ENCODE data around the gene DSE. TPM values are rescaled to one million over a fixed set of nuclear protein-coding genes. Genes with fewer than 3 reads are reported as not detected.

Gene DSE
- total RNA-seq, 1 experiment from 2014 or later = 43.3 TPM

GRCh38 chr6:116389357-116389756, 18.6 kb downstream of the DSE start:
- no peak overlapping the region for H3K4me3 ChIP-seq
- H3K4me2 ChIP-seq = no peak overlapping the region
- no peak overlapping the region for H2AFZ ChIP-seq
- H3F3A ChIP-seq (ENCODE audit: insufficient read depth, low read depth) = peaks cover 30% of the 10 kb centered on the region
- no peak overlapping the region for H3K27ac ChIP-seq
- ChIA-PET CTCF (no interaction called here), POLR2A (ENCODE audit: unreplicated experiment) (no interaction called here)
- H3K36me3 ChIP-seq (ENCODE audit: low read depth) = peaks cover 4% of the 10 kb centered on the region; the same call in 1 of the 2 replicates
- no peaks in the 10 kb centered on the region for H3K27me3 ChIP-seq (ENCODE audit: insufficient read depth, low read depth)
- intact Hi-C loops (cut with micrococcal nuclease; ENCODE audit: unreplicated experiment) = no loop called here
- H3K79me2 ChIP-seq (ENCODE audit: low read depth) = peaks cover 13% of the 10 kb centered on the region; the same call in 1 of the 2 replicates
- H4K20me1 ChIP-seq (ENCODE audit: insufficient read depth) = no peaks in the 10 kb centered on the region
- DNase-seq = no peak
- peaks cover 3% of the 10 kb centered on the region; the same call in 1 of the 2 replicates for H3K9me3 ChIP-seq (ENCODE audit: insufficient read depth, low read depth)
- peaks cover 37% of the 10 kb centered on the region for H3K4me1 ChIP-seq (replicated peaks; ENCODE audit: insufficient read depth)
- no peaks in the 10 kb centered on the region for H3K9me2 ChIP-seq (ENCODE audit: insufficient read depth)
- no TSS peak for BruUV-seq (replicated peaks)
- TF ChIP-seq, protein P1, sequence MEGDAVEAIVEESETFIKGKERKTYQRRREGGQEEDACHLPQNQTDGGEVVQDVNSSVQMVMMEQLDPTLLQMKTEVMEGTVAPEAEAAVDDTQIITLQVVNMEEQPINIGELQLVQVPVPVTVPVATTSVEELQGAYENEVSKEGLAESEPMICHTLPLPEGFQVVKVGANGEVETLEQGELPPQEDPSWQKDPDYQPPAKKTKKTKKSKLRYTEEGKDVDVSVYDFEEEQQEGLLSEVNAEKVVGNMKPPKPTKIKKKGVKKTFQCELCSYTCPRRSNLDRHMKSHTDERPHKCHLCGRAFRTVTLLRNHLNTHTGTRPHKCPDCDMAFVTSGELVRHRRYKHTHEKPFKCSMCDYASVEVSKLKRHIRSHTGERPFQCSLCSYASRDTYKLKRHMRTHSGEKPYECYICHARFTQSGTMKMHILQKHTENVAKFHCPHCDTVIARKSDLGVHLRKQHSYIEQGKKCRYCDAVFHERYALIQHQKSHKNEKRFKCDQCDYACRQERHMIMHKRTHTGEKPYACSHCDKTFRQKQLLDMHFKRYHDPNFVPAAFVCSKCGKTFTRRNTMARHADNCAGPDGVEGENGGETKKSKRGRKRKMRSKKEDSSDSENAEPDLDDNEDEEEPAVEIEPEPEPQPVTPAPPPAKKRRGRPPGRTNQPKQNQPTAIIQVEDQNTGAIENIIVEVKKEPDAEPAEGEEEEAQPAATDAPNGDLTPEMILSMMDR (conservative IDR thresholded peaks at IDR 0.05) = no peak
- no peak for TF ChIP-seq EZH2 (IDR thresholded peaks at IDR 0.05; ENCODE audit: low read depth)

DNA sequence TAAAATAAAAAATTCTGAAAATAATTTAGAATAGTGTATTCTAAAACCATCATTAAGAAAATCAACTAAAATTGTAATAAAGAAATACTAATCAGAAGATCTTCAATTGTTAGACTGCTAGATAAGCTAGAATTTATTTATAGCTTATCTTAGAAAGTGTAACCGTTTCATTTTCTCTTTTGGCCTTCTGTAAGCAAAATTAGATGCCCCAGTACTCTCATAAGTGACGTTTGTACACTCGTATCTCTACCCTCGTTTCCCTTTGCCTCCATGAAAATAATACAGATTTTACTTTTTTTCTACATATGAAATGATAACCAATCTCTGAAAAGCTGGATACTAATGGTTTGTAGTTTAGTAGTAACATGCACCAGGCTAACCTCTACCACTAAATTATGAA, 19.8 kb downstream of the DSE start:
- Histone ChIP-seq H2AFZ (no peak overlapping the region), H4K20me1 (ENCODE audit: insufficient read depth) (no peaks in the 10 kb centered on the region), H3K27me3 (ENCODE audit: insufficient read depth, low read depth) (no peaks in the 10 kb centered on the region), H3K9me3 (ENCODE audit: insufficient read depth, low read depth) (peaks cover 3% of the 10 kb centered on the region; the same call in 1 of the 2 replicates), H3K27ac (no peak overlapping the region), H3K4me2 (no peak overlapping the region), H3F3A (ENCODE audit: insufficient read depth, low read depth) (peaks cover 27% of the 10 kb centered on the region), H3K36me3 (ENCODE audit: low read depth) (peaks cover 4% of the 10 kb centered on the region; the same call in 1 of the 2 replicates), H3K79me2 (ENCODE audit: low read depth) (peaks cover 13% of the 10 kb centered on the region; the same call in 1 of the 2 replicates), H3K9me2 (ENCODE audit: insufficient read depth) (no peaks in the 10 kb centered on the region), H3K4me1 (replicated peaks; ENCODE audit: insufficient read depth) (peaks cover 30% of the 10 kb centered on the region), H3K4me3 (no peak overlapping the region)
- ChIA-PET POLR2A (ENCODE audit: unreplicated experiment) (no interaction called here), CTCF (no interaction called here)
- intact Hi-C loops (cut with micrococcal nuclease; ENCODE audit: unreplicated experiment) = no loop called here
- DNase-seq = no peak
- no TSS peak for BruUV-seq (replicated peaks)
- no peak for TF ChIP-seq EZH2 (IDR thresholded peaks at IDR 0.05; ENCODE audit: low read depth)
- TF ChIP-seq, protein P1 (conservative IDR thresholded peaks at IDR 0.05) = no peak

DNA sequence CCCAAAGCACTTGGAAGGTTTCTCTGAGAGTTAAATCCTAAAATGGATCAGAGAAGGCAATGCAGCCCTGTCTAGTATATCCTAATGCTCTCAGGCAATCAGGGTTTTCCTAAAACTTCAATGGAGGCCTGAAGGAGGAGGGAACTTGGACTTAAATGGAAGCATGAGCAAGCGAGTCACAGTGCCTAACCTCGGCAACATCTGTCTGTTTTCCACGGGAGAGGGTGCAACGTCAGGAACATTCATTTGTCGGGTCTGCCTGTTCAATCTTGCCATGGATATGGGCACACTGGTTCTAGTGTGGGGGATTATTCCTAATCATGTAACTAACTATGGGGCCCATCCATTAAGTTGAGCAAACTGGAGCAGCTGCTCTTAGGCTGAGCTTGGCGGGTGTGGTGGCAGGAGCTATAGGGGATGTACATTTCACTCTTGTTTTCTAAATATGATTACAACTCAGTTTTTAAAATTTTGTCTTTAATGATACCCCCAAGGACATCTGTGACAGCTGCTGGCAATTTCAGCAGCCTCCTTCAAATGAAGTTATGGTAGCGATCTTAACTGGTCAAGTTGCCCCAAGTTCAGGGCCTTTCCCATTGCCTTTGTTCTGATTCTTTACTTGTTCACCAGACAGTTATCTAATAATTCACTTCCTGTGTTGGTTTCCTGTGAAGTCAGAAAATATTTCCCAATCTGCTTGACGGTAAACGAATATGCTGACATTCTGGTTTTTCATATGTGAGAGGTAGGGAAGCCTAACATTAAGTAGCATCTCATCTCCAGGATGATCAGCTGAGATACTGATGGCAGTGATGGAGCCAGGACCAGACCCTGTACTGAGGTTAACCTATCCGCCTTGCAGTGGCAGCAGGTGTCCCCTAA, 21.6 kb downstream of the DSE start:
- POLR2A ChIA-PET (ENCODE audit: unreplicated experiment) = no interaction called here
- CTCF ChIA-PET = no interaction called here
- no peak for TF ChIP-seq EZH2 (IDR thresholded peaks at IDR 0.05; ENCODE audit: low read depth)
- TF ChIP-seq, protein P1 (conservative IDR thresholded peaks at IDR 0.05) = no peak
- no peak overlapping the region for H2AFZ ChIP-seq
- no peak overlapping the region for H3K27ac ChIP-seq
- H3K9me3 ChIP-seq (ENCODE audit: insufficient read depth, low read depth) = peaks cover 3% of the 10 kb centered on the region; the same call in 1 of the 2 replicates
- no peaks in the 10 kb centered on the region for H3K27me3 ChIP-seq (ENCODE audit: insufficient read depth, low read depth)
- BruUV-seq (replicated peaks) = no TSS peak
- intact Hi-C loops (cut with micrococcal nuclease; ENCODE audit: unreplicated experiment) = no loop called here
- H3K4me3 ChIP-seq = no peak overlapping the region
- H3K9me2 ChIP-seq (ENCODE audit: insufficient read depth) = no peaks in the 10 kb centered on the region
- no peak overlapping the region for H3K4me2 ChIP-seq
- DNase-seq = no peak
- peaks cover 9% of the 10 kb centered on the region; the same call in 1 of the 2 replicates for H3F3A ChIP-seq (ENCODE audit: insufficient read depth, low read depth)
- H3K36me3 ChIP-seq (ENCODE audit: low read depth) = peaks cover 4% of the 10 kb centered on the region; the same call in 1 of the 2 replicates
- H3K4me1 ChIP-seq (replicated peaks; ENCODE audit: insufficient read depth) = peaks cover 14% of the 10 kb centered on the region
- no peaks in the 10 kb centered on the region for H4K20me1 ChIP-seq (ENCODE audit: insufficient read depth)
- peaks cover 13% of the 10 kb centered on the region; the same call in 1 of the 2 replicates for H3K79me2 ChIP-seq (ENCODE audit: low read depth)

Measured in PC-9 (cell line).